Esophagus squamous epithelium (tissue), 4 donors: ENCODE data around the gene KCTD17.

Experiments used
- POLR2A ChIP-seq, 4 donors: fragments of 450-650 bp; IDR thresholded peaks; one replicate each; pipeline ENCODE4 v1.6.1; 2017; ENCODE audit warnings: antibody characterized with exemption in 4 of 4, mild to moderate bottlenecking in 4 of 4, moderate library complexity in 3 of 4
- TF ChIP-seq, protein P1 (sequence below), 6 experiments: fragments of 450-650 bp in 4 of 6; fragments of 200-600 bp in 2 of 6; sonication (generic) in 2 of 6; IDR thresholded peaks; one replicate each; pipeline ENCODE4 v1.5.1; 2016 to 2019; ENCODE audit warnings: antibody characterized with exemption in 6 of 6, mild to moderate bottlenecking in 4 of 6, moderate library complexity in 4 of 6

GRCh38 chr22:37097346-37097745, 45.8 kb downstream of the KCTD17 start:
- TF ChIP-seq, protein P1, sequence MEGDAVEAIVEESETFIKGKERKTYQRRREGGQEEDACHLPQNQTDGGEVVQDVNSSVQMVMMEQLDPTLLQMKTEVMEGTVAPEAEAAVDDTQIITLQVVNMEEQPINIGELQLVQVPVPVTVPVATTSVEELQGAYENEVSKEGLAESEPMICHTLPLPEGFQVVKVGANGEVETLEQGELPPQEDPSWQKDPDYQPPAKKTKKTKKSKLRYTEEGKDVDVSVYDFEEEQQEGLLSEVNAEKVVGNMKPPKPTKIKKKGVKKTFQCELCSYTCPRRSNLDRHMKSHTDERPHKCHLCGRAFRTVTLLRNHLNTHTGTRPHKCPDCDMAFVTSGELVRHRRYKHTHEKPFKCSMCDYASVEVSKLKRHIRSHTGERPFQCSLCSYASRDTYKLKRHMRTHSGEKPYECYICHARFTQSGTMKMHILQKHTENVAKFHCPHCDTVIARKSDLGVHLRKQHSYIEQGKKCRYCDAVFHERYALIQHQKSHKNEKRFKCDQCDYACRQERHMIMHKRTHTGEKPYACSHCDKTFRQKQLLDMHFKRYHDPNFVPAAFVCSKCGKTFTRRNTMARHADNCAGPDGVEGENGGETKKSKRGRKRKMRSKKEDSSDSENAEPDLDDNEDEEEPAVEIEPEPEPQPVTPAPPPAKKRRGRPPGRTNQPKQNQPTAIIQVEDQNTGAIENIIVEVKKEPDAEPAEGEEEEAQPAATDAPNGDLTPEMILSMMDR (IDR thresholded peaks at IDR 0.05), result no peak
- TF ChIP-seq POLR2A (IDR thresholded peaks at IDR 0.05), result no peak
